RWPE2 (cell line): ENCODE results near the gene NT5M.

Source experiments
- ATAC-seq: fragments of 200-7000 bp; cut with Tn5 transposase; 3 replicates; pipeline ENCODE4 v1.9.1; 2021; ENCODE audit warnings: low read depth
- DNase-seq: peaks from one replicate; pipeline ENCODE4 v3.0.0-alpha.2; 2020; ENCODE audit warnings: low spot score
- H3K27ac ChIP-seq: fragments of 450-650 bp; 2 replicates; pipeline ENCODE4 v1.5.1; 2017; ENCODE audit warnings: mild to moderate bottlenecking; ENCODE audit not compliant: poor library complexity, severe bottlenecking
- H3K27me3 ChIP-seq: fragments of 250-450 bp; sonication (Bioruptor Pico); 2 replicates; pipeline ENCODE4 v1.5.1; 2021; ENCODE audit warnings: mild to moderate bottlenecking, moderate library complexity; ENCODE audit not compliant: insufficient read depth, poor library complexity, severe bottlenecking
- H3K36me3 ChIP-seq: fragments of 250-450 bp; sonication (Bioruptor Pico); 2 replicates; pipeline ENCODE4 v1.5.1; 2020; ENCODE audit warnings: low read depth, mild to moderate bottlenecking, moderate library complexity
- H3K4me1 ChIP-seq: fragments of 250-450 bp; sonication (Bioruptor Pico); 2 replicates; pipeline ENCODE4 v1.5.1; 2021; ENCODE audit warnings: mild to moderate bottlenecking, moderate library complexity; ENCODE audit not compliant: insufficient read depth, poor library complexity, severe bottlenecking
- H3K4me3 ChIP-seq: fragments of 250-450 bp; sonication (Bioruptor Pico); 2 replicates; pipeline ENCODE4 v1.5.1; 2021; ENCODE audit warnings: mild to moderate bottlenecking, moderate library complexity; ENCODE audit not compliant: severe bottlenecking
- H3K9me3 ChIP-seq: fragments of 250-450 bp; sonication (Bioruptor Pico); 2 replicates; pipeline ENCODE4 v1.5.1; 2021; ENCODE audit warnings: mild to moderate bottlenecking, moderate library complexity; ENCODE audit not compliant: severe bottlenecking
- TF ChIP-seq, protein P1 (sequence below): fragments of 450-650 bp; IDR thresholded peaks from one replicate; pipeline ENCODE4 v1.5.1; 2017; ENCODE audit warnings: mild to moderate bottlenecking, moderate library complexity; ENCODE audit not compliant: poor library complexity, severe bottlenecking

Gene NT5M

DNA sequence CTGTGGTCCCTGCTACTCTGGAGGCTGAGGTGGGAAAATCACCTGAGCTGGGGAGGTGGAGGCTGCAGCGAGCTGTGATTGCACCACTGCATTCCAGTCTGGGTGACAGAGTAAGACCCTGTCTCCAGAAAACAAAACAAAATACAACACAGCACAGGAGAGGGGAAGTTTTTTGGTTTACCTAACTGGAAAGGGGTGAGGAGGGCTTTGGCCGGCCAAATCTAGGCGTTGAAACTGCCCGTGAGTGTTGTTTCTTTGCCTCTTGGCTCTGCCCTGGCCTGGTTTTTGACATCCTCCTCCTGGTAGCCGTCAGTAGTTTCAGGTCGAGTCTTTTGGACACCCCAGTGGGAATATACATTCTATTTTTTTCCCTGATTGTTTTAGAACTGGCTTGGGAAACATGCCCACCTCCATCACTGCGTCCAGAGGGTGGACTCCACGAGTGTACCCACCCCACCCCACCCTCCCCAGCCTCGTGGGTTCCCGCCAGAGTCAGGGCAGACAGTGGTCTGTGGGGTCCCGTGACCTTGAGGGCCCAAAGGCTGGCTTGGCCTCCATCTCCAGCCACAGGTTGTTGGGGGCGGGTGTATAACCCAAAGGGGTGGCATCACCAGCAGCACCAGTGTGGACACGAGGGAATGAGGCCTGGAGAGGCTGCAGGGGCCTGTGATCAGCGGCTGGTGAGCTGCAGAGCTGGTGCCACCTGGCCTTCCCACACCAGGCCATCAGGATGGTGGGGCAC is 42.7 kb downstream of the NT5M start:
- Histone ChIP-seq H3K27me3 (no peaks in the 10 kb centered on the region), H3K36me3 (no peaks in the 10 kb centered on the region), H3K4me3 (no peak overlapping the region), H3K9me3 (no peaks in the 10 kb centered on the region), H3K4me1 (no peaks in the 10 kb centered on the region), H3K27ac (no peak overlapping the region)
- ATAC-seq (no peak), DNase-seq (no peak)
- TF ChIP-seq, protein P1, sequence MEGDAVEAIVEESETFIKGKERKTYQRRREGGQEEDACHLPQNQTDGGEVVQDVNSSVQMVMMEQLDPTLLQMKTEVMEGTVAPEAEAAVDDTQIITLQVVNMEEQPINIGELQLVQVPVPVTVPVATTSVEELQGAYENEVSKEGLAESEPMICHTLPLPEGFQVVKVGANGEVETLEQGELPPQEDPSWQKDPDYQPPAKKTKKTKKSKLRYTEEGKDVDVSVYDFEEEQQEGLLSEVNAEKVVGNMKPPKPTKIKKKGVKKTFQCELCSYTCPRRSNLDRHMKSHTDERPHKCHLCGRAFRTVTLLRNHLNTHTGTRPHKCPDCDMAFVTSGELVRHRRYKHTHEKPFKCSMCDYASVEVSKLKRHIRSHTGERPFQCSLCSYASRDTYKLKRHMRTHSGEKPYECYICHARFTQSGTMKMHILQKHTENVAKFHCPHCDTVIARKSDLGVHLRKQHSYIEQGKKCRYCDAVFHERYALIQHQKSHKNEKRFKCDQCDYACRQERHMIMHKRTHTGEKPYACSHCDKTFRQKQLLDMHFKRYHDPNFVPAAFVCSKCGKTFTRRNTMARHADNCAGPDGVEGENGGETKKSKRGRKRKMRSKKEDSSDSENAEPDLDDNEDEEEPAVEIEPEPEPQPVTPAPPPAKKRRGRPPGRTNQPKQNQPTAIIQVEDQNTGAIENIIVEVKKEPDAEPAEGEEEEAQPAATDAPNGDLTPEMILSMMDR: no peak

DNA sequence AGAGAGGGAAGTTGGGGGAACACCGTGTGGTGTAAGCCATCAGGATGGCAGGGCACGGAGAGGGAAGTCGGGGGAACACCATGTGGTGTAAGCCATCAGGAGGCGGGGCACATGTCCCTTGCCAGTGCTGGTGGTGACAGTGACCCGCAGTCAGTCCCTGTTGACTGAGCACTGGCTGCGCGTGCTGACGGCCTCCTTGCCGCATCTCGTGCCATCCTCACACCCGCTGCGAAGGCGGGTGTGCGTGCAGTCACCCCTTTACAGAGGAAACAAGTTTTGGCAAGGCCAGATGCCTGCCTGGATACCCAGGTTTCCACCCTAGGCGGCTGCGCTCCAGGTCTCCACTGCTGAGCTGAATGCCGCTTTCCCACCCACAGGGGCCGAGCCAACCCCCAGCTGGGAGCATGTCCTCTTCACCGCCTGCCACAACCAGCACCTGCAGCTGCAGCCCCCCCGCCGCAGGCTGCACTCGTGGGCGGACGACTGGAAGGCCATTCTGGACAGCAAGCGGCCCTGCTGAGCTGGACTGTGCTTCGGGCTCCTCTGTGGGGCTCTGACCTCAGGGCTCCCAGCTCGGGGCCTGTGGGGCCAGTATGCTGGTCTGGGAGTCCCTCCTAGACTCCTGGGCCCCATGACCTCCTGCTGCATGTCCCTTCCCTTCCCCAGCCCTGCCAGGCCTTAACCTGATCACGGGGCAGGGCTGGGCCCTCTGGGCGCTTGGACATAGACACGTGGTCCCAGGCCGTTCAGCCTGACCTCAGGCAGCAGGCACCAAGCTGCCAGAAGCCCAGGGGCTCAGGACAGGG is 43.5 kb downstream of the NT5M start:
- H3K36me3 ChIP-seq: no peaks in the 10 kb centered on the region
- ATAC-seq (no peak), DNase-seq (no peak)
- TF ChIP-seq, protein P1: no peak
- H3K4me1 ChIP-seq: no peaks in the 10 kb centered on the region
- no peak overlapping the region for H3K4me3 ChIP-seq
- no peaks in the 10 kb centered on the region for H3K9me3 ChIP-seq
- H3K27ac ChIP-seq: no peak overlapping the region
- H3K27me3 ChIP-seq: no peaks in the 10 kb centered on the region

DNA sequence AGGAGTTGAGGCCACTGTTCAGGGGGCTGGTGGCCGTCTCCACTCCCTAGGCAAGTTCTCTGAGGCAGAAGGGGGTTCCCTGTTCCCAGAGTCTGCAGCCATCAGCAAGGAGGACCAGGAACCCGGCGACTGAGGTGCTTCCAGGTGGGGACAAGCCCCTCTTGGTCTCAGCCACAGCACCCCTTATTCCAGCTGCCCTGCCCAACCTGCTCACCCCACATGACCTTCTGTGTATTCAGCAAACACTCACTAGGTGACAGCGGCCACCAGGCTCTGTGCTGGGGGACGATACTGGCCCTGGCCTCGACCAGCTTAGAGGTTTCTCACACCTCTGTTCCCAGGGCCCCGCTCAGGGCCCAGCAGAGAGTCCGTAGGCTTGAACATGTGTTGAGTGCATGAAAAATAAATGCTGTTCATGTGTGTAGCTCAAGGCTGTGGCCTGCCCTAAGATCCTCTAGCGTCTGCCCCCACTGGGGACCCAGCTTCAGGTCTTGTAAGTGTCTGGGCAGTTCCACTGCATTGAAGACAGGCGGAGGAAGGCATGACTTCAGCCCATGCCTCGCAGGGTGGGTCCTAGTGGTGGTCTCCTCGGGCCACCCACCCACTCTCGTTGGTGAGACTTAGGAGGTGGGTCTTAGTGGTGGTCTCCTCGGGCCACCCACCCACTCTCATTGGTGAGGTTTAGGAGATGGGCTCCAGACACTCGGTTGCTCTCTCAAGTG is 44.2 kb downstream of the NT5M start:
- no peak for DNase-seq
- TF ChIP-seq, protein P1: no peak
- H3K4me1 ChIP-seq: no peaks in the 10 kb centered on the region
- no peak for ATAC-seq
- no peak overlapping the region for H3K4me3 ChIP-seq
- H3K27me3 ChIP-seq: no peaks in the 10 kb centered on the region
- H3K9me3 ChIP-seq: no peaks in the 10 kb centered on the region
- no peaks in the 10 kb centered on the region for H3K36me3 ChIP-seq
- H3K27ac ChIP-seq: no peak overlapping the region

DNA sequence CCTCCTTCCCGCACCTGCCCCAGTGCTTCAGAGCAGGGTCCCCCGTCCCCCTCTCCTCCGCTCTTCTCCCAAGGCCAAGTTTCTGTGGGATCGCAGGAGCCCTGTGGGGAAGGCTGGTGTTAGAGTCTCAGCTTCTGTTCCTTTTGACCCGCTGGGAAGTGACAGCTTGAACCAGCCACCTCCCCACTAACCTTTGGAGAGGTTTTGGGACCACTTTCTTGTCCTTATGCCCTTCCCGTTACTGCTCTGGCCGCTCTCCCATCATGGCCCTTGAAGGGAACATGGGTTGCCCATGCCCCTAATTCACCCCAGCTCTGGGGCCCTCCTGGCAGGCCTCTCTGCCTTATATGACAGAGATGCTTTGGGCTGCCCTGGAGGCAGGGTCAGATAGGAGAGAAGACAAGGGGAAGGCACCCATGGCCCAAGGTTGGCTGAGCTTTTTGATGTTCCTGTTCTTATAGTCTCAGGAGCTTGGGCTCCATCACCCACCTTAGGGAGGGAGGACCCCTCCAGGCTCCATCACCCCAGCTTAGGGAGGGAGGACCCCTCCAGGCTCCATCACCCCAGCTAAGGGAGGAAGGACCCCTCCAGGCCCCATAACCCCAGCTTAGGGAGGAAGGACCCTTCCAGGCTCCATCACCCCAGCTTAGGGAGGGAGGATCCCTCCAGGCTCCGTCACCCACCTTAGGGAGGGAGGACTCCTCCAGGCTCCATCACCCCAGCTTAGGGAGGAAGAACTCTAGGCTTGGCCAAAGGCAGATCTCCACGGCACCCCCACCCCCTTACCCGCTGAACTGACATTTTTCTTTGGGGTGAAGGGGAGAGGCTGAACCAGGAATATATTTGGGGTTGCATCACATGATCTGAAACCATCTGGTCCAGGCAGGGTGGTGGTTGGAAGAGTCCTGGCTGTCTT is 45.0 kb downstream of the NT5M start:
- DNase-seq (no peak), ATAC-seq (no peak)
- H3K27ac ChIP-seq: no peak overlapping the region
- no peaks in the 10 kb centered on the region for H3K4me1 ChIP-seq
- H3K9me3 ChIP-seq: no peaks in the 10 kb centered on the region
- TF ChIP-seq, protein P1: no peak
- no peaks in the 10 kb centered on the region for H3K27me3 ChIP-seq
- no peaks in the 10 kb centered on the region for H3K36me3 ChIP-seq
- no peak overlapping the region for H3K4me3 ChIP-seq
